Measurements from ENCODE around the gene CIDEA. TPM values are rescaled to one million over a fixed set of nuclear protein-coding genes. Genes with fewer than 3 reads are reported as not detected.
A peak's percentile ranks its signal among the peaks of the same experiment; 100 is the strongest.

The CIDEA gene
- total and polyA plus RNA-seq, 2 donors from 2014 or later, result not detected

DNA sequence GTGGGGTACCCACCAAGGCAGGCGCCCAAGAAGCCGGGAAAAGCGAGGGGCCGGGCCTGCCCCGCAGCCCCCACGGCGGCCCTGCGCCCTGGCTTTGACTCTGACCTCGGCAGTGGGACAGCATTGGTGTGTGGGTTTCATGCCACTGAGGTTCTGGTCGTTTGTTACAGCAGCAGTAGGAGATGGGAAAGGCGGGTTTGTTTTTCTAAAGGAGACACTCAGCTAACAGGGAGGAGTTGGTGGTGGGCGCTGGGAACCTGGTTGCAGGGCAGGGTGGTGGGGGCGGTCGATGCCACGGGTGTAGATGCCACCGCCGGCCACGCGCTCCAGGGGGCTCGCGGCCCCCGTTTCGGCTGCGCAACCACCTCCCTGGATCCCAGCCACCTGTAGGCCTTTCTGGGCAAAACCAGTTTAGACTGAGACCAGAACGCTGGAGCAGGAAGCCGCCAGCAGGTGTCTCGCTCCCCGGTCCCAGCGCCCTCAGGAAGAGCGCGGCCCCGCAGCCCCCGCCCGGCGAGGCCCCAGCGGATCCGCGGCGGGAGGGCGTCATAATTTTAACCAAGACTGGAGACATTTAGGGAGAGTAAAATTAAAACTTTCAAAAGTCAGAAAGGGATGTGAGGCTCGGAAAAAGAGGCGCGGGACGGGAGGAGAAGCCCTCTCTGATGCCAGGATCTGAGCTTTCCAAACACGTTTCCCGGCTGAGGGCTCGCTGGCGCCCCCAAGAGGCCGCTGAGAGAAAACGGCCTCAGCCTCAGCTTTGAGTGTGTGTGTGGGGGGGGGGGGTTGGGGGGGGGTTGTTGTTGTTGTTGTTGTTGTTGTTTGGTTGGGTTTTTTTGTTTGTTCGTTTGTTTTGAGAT, 17.4 kb downstream of the CIDEA start:
- H3K4me1 ChIP-seq (ENCODE audit: control insufficient read depth in 2 of 3, insufficient read depth in 2 of 3, low read depth in 1 of 3, low read length in 3 of 3), result no peaks in the 10 kb centered on the region
- no peaks in the 10 kb centered on the region for H3K27me3 ChIP-seq (ENCODE audit: control insufficient read depth, insufficient read depth, low read length)
- intact Hi-C loops (cut with DNase I), result no loop called here
- peak overlapping the region in 1 of 3 donors; percentile 15 for H3K9ac ChIP-seq (ENCODE audit: low read length in 3 of 3)
- DNase-seq, result peak; percentile 86 to 94 (median 89)
- TF ChIP-seq, protein P1, sequence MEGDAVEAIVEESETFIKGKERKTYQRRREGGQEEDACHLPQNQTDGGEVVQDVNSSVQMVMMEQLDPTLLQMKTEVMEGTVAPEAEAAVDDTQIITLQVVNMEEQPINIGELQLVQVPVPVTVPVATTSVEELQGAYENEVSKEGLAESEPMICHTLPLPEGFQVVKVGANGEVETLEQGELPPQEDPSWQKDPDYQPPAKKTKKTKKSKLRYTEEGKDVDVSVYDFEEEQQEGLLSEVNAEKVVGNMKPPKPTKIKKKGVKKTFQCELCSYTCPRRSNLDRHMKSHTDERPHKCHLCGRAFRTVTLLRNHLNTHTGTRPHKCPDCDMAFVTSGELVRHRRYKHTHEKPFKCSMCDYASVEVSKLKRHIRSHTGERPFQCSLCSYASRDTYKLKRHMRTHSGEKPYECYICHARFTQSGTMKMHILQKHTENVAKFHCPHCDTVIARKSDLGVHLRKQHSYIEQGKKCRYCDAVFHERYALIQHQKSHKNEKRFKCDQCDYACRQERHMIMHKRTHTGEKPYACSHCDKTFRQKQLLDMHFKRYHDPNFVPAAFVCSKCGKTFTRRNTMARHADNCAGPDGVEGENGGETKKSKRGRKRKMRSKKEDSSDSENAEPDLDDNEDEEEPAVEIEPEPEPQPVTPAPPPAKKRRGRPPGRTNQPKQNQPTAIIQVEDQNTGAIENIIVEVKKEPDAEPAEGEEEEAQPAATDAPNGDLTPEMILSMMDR (IDR thresholded peaks at IDR 0.05; ENCODE audit: borderline replicate concordance, extremely low read depth, insufficient read depth), result peak; percentile 64
- no peaks in the 10 kb centered on the region for H3K9me3 ChIP-seq (ENCODE audit: control insufficient read depth in 2 of 3, insufficient read depth in 1 of 3, low read length in 3 of 3)
- no peaks in the 10 kb centered on the region for H3K36me3 ChIP-seq (ENCODE audit: control insufficient read depth in 2 of 3, insufficient read depth in 3 of 3, low read length in 3 of 3)
- H3K27ac ChIP-seq (ENCODE audit: low read depth in 2 of 2, low read length in 2 of 2), result peak overlapping the region; percentile 32 to 43
- peak overlapping the region; percentile 46 to 52 (median 51) for H3K4me3 ChIP-seq (ENCODE audit: low read length in 3 of 3)
- FAIRE-seq, result no peak

DNA sequence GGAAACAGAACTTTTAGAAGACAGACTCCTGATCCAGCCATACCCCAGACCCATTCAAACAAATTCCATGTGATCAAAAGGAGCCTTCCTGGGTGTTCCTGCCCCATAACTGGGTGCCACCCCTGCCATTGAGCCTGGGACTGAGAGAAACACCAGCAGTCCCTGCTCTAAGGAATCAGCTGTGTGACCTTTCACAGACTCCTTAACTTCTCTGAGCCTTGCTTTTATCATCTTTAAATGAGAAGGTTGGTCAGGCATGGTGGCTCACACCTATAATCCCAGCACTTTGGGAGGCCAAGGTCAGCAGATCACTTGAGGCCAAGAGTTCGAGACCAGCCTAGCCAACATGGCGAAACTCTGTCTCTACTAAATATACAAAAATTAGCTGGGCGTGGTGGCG, 20.6 kb downstream of the CIDEA start:
- FAIRE-seq (no peak), DNase-seq (no peak)
- Histone ChIP-seq H3K27me3 (ENCODE audit: control insufficient read depth, insufficient read depth, low read length) (no peaks in the 10 kb centered on the region), H3K9ac (ENCODE audit: low read length in 3 of 3) (no peak overlapping the region), H3K36me3 (ENCODE audit: control insufficient read depth in 2 of 3, insufficient read depth in 3 of 3, low read length in 3 of 3) (no peaks in the 10 kb centered on the region), H3K27ac (ENCODE audit: low read depth in 2 of 2, low read length in 2 of 2) (no peak overlapping the region), H3K9me3 (ENCODE audit: control insufficient read depth in 2 of 3, insufficient read depth in 1 of 3, low read length in 3 of 3) (no peaks in the 10 kb centered on the region), H3K4me3 (ENCODE audit: low read length in 3 of 3) (no peak overlapping the region), H3K4me1 (ENCODE audit: control insufficient read depth in 2 of 3, insufficient read depth in 2 of 3, low read depth in 1 of 3, low read length in 3 of 3) (peaks cover 0 to 5% (median 3%) of the 10 kb centered on the region in 3 donors)
- intact Hi-C loops (cut with DNase I), result no loop called here
- TF ChIP-seq, protein P1 (IDR thresholded peaks at IDR 0.05; ENCODE audit: borderline replicate concordance, extremely low read depth, insufficient read depth), result no peak

DNA sequence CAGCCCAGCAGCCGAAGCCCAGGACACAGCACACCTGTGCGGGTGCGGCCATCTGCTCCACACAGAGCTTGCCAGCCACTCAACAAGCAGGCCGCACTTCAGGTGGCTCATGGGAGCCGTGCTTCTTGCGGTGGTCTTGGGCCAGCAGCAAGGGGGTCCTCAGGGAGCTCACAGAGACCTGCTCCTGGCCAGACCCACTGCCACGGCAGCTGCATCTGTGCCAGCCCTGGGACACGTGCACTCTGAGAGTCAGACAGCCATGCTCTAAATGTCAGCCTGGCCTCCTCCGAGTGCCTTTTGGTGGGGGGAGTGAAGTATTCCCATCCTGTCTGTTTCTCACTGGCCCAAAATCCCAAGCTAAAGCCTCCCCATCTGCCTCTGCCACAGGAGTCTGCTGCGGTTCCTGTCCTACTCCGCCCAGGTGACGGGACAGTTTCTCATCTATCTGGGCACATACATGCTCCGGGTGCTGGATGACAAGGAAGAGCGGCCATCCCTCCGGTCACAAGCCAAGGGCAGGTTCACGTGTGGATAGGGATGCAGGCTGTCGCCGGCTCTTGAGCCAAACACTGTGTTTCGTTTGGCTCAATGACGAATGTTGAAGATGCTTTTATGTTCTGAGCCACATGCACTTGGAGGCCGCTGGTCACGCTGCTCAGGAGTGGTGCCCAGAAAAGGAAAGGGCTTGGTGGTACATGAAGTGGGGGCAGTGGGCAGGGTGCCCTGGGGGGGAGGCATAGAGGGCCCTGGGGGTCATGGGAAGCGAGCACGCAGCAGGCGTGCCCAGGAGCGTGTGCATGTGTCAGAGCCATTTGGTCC, 22.8 kb downstream of the CIDEA start:
- intact Hi-C loops (cut with DNase I), result no loop called here
- TF ChIP-seq, protein P1 (IDR thresholded peaks at IDR 0.05; ENCODE audit: borderline replicate concordance, extremely low read depth, insufficient read depth), result no peak
- Histone ChIP-seq H3K36me3 (ENCODE audit: control insufficient read depth in 2 of 3, insufficient read depth in 3 of 3, low read length in 3 of 3) (no peaks in the 10 kb centered on the region), H3K9ac (ENCODE audit: low read length in 3 of 3) (no peak overlapping the region), H3K27me3 (ENCODE audit: control insufficient read depth, insufficient read depth, low read length) (no peaks in the 10 kb centered on the region), H3K27ac (ENCODE audit: low read depth in 2 of 2, low read length in 2 of 2) (no peak overlapping the region), H3K4me1 (ENCODE audit: control insufficient read depth in 2 of 3, insufficient read depth in 2 of 3, low read depth in 1 of 3, low read length in 3 of 3) (peaks cover 0 to 5% (median 3%) of the 10 kb centered on the region in 3 donors), H3K9me3 (ENCODE audit: control insufficient read depth in 2 of 3, insufficient read depth in 1 of 3, low read length in 3 of 3) (no peaks in the 10 kb centered on the region), H3K4me3 (ENCODE audit: low read length in 3 of 3) (no peak overlapping the region)
- FAIRE-seq (no peak), DNase-seq (no peak)
